Measurements from ENCODE around the gene ARHGDIB. TPM values are rescaled to one million over a fixed set of nuclear protein-coding genes. Genes with fewer than 3 reads are reported as not detected.
A peak's percentile ranks its signal among the peaks of the same experiment; 100 is the strongest.

The ARHGDIB gene
- total RNA-seq, 4 donors from 2014 or later, result 20.6 to 88.6 (median 44.0) TPM

- in situ Hi-C loops (cut with MboI; ENCODE audit: low sequenced_read_pairs in 4 of 4) (no loop called here), intact Hi-C loops (cut with DNase I; ENCODE audit: low total_unique reads) (loop anchor here (5.0 kb wide), 1 partner anchor 50 kb away; no protein-coding TSS in a partner anchor)
- DNase-seq, result no peak
- no peaks in the 10 kb centered on the region for H3K27me3 ChIP-seq
- H3K4me1 ChIP-seq, result peaks cover 7 to 24% of the 10 kb centered on the region in 2 donors
- H3K4me3 ChIP-seq, result no peak overlapping the region
- no peak for ATAC-seq
- H3K9me3 ChIP-seq, result no peaks in the 10 kb centered on the region
- TF ChIP-seq CTCF (IDR thresholded peaks at IDR 0.05 in 4 of 5, conservative IDR thresholded peaks at IDR 0.05 in 1 of 5) (no peak), POLR2A (IDR thresholded peaks at IDR 0.05) (no peak)
- H3K27ac ChIP-seq, result peak overlapping the region; percentile 59 to 72 (median 68)
- no peaks in the 10 kb centered on the region for H3K36me3 ChIP-seq
Observed at GRCh38 chr12:14951851-14952250, 9.6 kb downstream of the ARHGDIB start.

- intact Hi-C loops (cut with DNase I; ENCODE audit: low total_unique reads), result loop anchor here (5.0 kb wide), 1 partner anchor 49 kb away; no protein-coding TSS in a partner anchor
Observed at GRCh38 chr12:14950982-14951746, 10.2 kb downstream of the ARHGDIB start.

DNA sequence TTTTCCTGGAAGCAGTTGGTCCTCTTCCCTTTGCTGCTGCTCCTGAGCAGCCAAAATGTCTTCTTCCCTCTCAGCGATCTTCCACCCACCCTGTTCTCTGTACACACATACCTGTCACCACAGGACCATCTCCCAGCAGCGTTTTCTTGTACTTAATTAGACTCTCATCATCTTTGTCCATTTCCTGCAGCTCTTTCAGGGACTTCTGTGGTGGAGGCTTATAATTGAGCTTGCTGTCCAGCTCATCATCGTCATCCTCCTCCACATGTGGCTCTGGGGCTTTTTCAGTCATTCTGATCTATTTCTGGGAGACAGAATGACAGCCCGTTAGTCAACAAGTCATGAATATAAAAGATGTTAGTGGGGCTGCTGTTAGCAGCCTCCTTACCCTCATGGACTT lies 11.0 kb downstream of the ARHGDIB start:
- DNase-seq (no peak), ATAC-seq (no peak)
- no peak for TF ChIP-seq CTCF (IDR thresholded peaks at IDR 0.05 in 4 of 5, conservative IDR thresholded peaks at IDR 0.05 in 1 of 5)
- no peak for TF ChIP-seq POLR2A (IDR thresholded peaks at IDR 0.05)
- in situ Hi-C loops (cut with MboI; ENCODE audit: low sequenced_read_pairs in 4 of 4) (no loop called here), intact Hi-C loops (cut with DNase I; ENCODE audit: low total_unique reads) (loop anchor here (5.0 kb wide), 1 partner anchor 48 kb away; no protein-coding TSS in a partner anchor)
- Histone ChIP-seq H3K27ac (peak overlapping the region; percentile 59 to 76 (median 68)), H3K36me3 (no peaks in the 10 kb centered on the region), H3K9me3 (no peaks in the 10 kb centered on the region), H3K4me3 (no peak overlapping the region), H3K4me1 (peaks cover 7 to 24% of the 10 kb centered on the region in 2 donors), H3K27me3 (no peaks in the 10 kb centered on the region)

More at GRCh38 chr12:14950982-14951746, 10.2 kb downstream of the ARHGDIB start:
- in situ Hi-C loops (cut with MboI; ENCODE audit: low sequenced_read_pairs in 4 of 4), result no loop called here
- no peak overlapping the region for H3K4me3 ChIP-seq
- DNase-seq, result no peak
- H3K4me1 ChIP-seq, result peaks cover 7 to 24% of the 10 kb centered on the region in 2 donors
- no peak for ATAC-seq
- H3K36me3 ChIP-seq, result no peaks in the 10 kb centered on the region
- no peaks in the 10 kb centered on the region for H3K27me3 ChIP-seq
- H3K9me3 ChIP-seq, result no peaks in the 10 kb centered on the region
- H3K27ac ChIP-seq, result peak overlapping the region; percentile 59 to 76 (median 68)
- TF ChIP-seq POLR2A (IDR thresholded peaks at IDR 0.05) (no peak), CTCF (IDR thresholded peaks at IDR 0.05 in 4 of 5, conservative IDR thresholded peaks at IDR 0.05 in 1 of 5) (no peak)

- intact Hi-C loops (cut with DNase I; ENCODE audit: low total_unique reads) (loop anchor here (5.0 kb wide), 1 partner anchor 47 kb away; no protein-coding TSS in a partner anchor), in situ Hi-C loops (cut with MboI; ENCODE audit: low sequenced_read_pairs in 4 of 4) (no loop called here)
Observed at GRCh38 chr12:14949631-14950030, 11.8 kb downstream of the ARHGDIB start.

More at GRCh38 chr12:14949631-14950030, 11.8 kb downstream of the ARHGDIB start:
- DNase-seq (no peak), ATAC-seq (no peak)
- Histone ChIP-seq H3K27me3 (no peaks in the 10 kb centered on the region), H3K4me3 (no peak overlapping the region), H3K4me1 (peaks cover 7 to 24% of the 10 kb centered on the region in 2 donors), H3K36me3 (no peaks in the 10 kb centered on the region), H3K27ac (peak overlapping the region; percentile 59 to 76 (median 68)), H3K9me3 (no peaks in the 10 kb centered on the region)
- TF ChIP-seq POLR2A (IDR thresholded peaks at IDR 0.05), result no peak
- no peak for TF ChIP-seq CTCF (IDR thresholded peaks at IDR 0.05 in 4 of 5, conservative IDR thresholded peaks at IDR 0.05 in 1 of 5)

Data from gastrocnemius medialis (tissue), 4 donors.